GM12874 (cell line): ENCODE results near the gene MAPRE3.

ENCODE experiments used
- CTCF ChIP-seq: IDR thresholded peaks from 2 replicates; pipeline ENCODE4 v1.5.1; 2011; ENCODE audit warnings: low read depth, mild to moderate bottlenecking, control low read depth, low read length, moderate library complexity; ENCODE audit not compliant: insufficient read depth

The MAPRE3 gene

GRCh38 chr2:27054721-27055120 is 84.3 kb downstream of the MAPRE3 start:
- no peak for TF ChIP-seq CTCF

GRCh38 chr2:27057184-27057583 is 86.7 kb downstream of the MAPRE3 start:
- no peak for TF ChIP-seq CTCF

- TF ChIP-seq CTCF, result no peak
These were observed 87.8 kb downstream of the MAPRE3 start for GRCh38 chr2:27058210-27058609.

GRCh38 chr2:27059141-27059820 is 88.8 kb downstream of the MAPRE3 start:
- TF ChIP-seq CTCF, result no peak

GRCh38 chr2:27060323-27060722 is 89.9 kb downstream of the MAPRE3 start:
- no peak for TF ChIP-seq CTCF

GRCh38 chr2:27065128-27065527 is 94.7 kb downstream of the MAPRE3 start:
- no peak for TF ChIP-seq CTCF

- TF ChIP-seq CTCF, result no peak
These were observed 96.9 kb downstream of the MAPRE3 start for GRCh38 chr2:27067385-27067784.
